Neural cell (in vitro differentiated cells): ENCODE results near the gene OSM. TPM values are rescaled to one million over a fixed set of nuclear protein-coding genes. Genes with fewer than 3 reads are reported as not detected.

Experiments
- H2AFZ ChIP-seq: fragments of 200-600, 300-800 bp; sonication (generic), shearing (Covaris generic); 2 replicates; pipeline ENCODE4 v1.6.0; 2014; ENCODE audit warnings: low read depth, mild to moderate bottlenecking, antibody characterized with exemption, low read length, moderate library complexity
- H3F3A ChIP-seq: fragments of 200-600 bp; shearing (Covaris generic); 2 replicates; pipeline ENCODE4 v1.6.1; 2016; ENCODE audit warnings: mild to moderate bottlenecking, moderate library complexity, mixed read lengths, antibody characterized with exemption, low read length; ENCODE audit not compliant: insufficient read depth, poor library complexity, severe bottlenecking
- H3K27ac ChIP-seq: fragments of 200-600, 300-800 bp; sonication (generic), shearing (Covaris generic); 2 replicates; pipeline ENCODE4 v1.5.1; 2014; ENCODE audit warnings: mild to moderate bottlenecking, low read length, moderate library complexity
- H3K27me3 ChIP-seq: fragments of 300-800, 200-600 bp; sonication (generic), shearing (Covaris generic); 2 replicates; pipeline ENCODE4 v1.6.0; 2014; ENCODE audit warnings: mild to moderate bottlenecking, low read depth, low read length, moderate library complexity; ENCODE audit not compliant: insufficient read depth
- H3K36me3 ChIP-seq: fragments of 300-800, 200-600 bp; sonication (generic), shearing (Covaris generic); 2 replicates; pipeline ENCODE4 v1.5.1; 2014; ENCODE audit warnings: mild to moderate bottlenecking, antibody characterized with exemption, low read length, moderate library complexity; ENCODE audit not compliant: insufficient read depth
- H3K4me2 ChIP-seq: fragments of 300-800, 200-600 bp; sonication (generic), shearing (Covaris generic); 2 replicates; pipeline ENCODE4 v1.6.0; 2014; ENCODE audit warnings: mild to moderate bottlenecking, low read length
- H3K4me3 ChIP-seq: fragments of 300-800, 200-600 bp; sonication (generic), shearing (Covaris generic); 2 replicates; pipeline ENCODE4 v1.5.1; 2014; ENCODE audit warnings: mild to moderate bottlenecking, low read length, moderate library complexity
- H3K79me2 ChIP-seq: fragments of 200-600 bp; shearing (Covaris generic); replicated peaks from 2 replicates; pipeline ENCODE4 v1.6.0; 2014; ENCODE audit warnings: mild to moderate bottlenecking, low read length, moderate library complexity; ENCODE audit not compliant: insufficient read depth
- H3K9ac ChIP-seq: fragments of 300-800, 200-600 bp; sonication (generic), shearing (Covaris generic); 2 replicates; pipeline ENCODE4 v1.6.1; 2016; ENCODE audit warnings: mild to moderate bottlenecking, low read length, mixed read lengths
- H3K9me2 ChIP-seq: fragments of 200-600 bp; shearing (Covaris generic); 2 replicates; pipeline ENCODE4 v1.6.1; 2016; ENCODE audit warnings: mild to moderate bottlenecking, low read length, mixed read lengths; ENCODE audit not compliant: insufficient read depth
- H3K9me3 ChIP-seq: fragments of 200-600, 300-800 bp; sonication (generic), shearing (Covaris generic); 2 replicates; pipeline ENCODE4 v1.6.1; 2016; ENCODE audit warnings: mild to moderate bottlenecking, mixed run types, low read length, moderate library complexity, mixed read lengths
- H4K20me1 ChIP-seq: fragments of 200-600 bp; shearing (Covaris generic); 2 replicates; pipeline ENCODE4 v1.6.1; 2016; ENCODE audit warnings: mild to moderate bottlenecking, mixed run types; ENCODE audit not compliant: insufficient read depth
- CTCF ChIP-seq: fragments of 450-650 bp; IDR thresholded peaks from 2 replicates; pipeline ENCODE4 v1.5.1; 2014; ENCODE audit warnings: antibody characterized with exemption, mild to moderate bottlenecking, moderate library complexity; ENCODE audit not compliant: poor library complexity, severe bottlenecking
- EP300 ChIP-seq: fragments of 450-650 bp; conservative IDR thresholded peaks from 2 replicates; pipeline ENCODE4 v1.6.1; 2014; ENCODE audit warnings: antibody characterized with exemption, mild to moderate bottlenecking, moderate library complexity; ENCODE audit not compliant: poor library complexity, severe bottlenecking
- EZH2 ChIP-seq: fragments of 200-600, 300-800 bp; shearing (Covaris generic), sonication (generic); IDR thresholded peaks from 2 replicates; pipeline ENCODE4 v1.6.1; 2014; ENCODE audit warnings: antibody characterized with exemption, low read length, borderline replicate concordance, mild to moderate bottlenecking; ENCODE audit not compliant: insufficient read depth, poor library complexity, severe bottlenecking
- MXI1 ChIP-seq: fragments of 450-650 bp; conservative IDR thresholded peaks from 2 replicates; pipeline ENCODE4 v1.6.1; 2014; ENCODE audit warnings: antibody characterized with exemption, mild to moderate bottlenecking; ENCODE audit not compliant: poor library complexity, severe bottlenecking
- POLR2AphosphoS5 ChIP-seq: IDR thresholded peaks from 2 replicates; pipeline ENCODE4 v1.6.1; 2012
- RAD21 ChIP-seq: fragments of 450-650 bp; conservative IDR thresholded peaks from 2 replicates; pipeline ENCODE4 v1.6.1; 2014; ENCODE audit warnings: antibody characterized with exemption, mild to moderate bottlenecking, moderate library complexity
- REST ChIP-seq: IDR thresholded peaks from 2 replicates; pipeline ENCODE4 v1.6.1; 2012; ENCODE audit warnings: borderline replicate concordance
- SMC3 ChIP-seq: fragments of 450-650 bp; conservative IDR thresholded peaks from 2 replicates; pipeline ENCODE4 v1.6.1; 2014; ENCODE audit warnings: antibody characterized with exemption, mild to moderate bottlenecking, moderate library complexity; ENCODE audit not compliant: poor library complexity
- TAF1 ChIP-seq: IDR thresholded peaks from 2 replicates; pipeline ENCODE4 v1.6.1; 2012; ENCODE audit warnings: low read depth
- polyA plus RNA-seq: library from polyadenylated mRNA; depleted of rRNA; stranded (reverse); fragments of >200 nt; gene quantifications from 2 replicates; pipeline ENCODE4 v1.2.3, GENCODE V29; 2014

Gene OSM
- polyA plus RNA-seq, 1 donor from 2014 or later, result not detected

- no peak overlapping the region for H3K27ac ChIP-seq
- no peak overlapping the region for H2AFZ ChIP-seq
- H3K36me3 ChIP-seq, result no peaks in the 10 kb centered on the region
- no peak overlapping the region for H3K4me3 ChIP-seq
- H3K4me2 ChIP-seq, result no peak overlapping the region
- H3K9ac ChIP-seq, result no peak overlapping the region
- no peaks in the 10 kb centered on the region for H3K27me3 ChIP-seq
- H3K79me2 ChIP-seq, result no peaks in the 10 kb centered on the region
- H3K9me3 ChIP-seq, result no peaks in the 10 kb centered on the region
- H4K20me1 ChIP-seq, result no peaks in the 10 kb centered on the region
- H3F3A ChIP-seq, result no peaks in the 10 kb centered on the region
- TF ChIP-seq EP300 (no peak), SMC3 (no peak), CTCF (no peak), RAD21 (no peak), TAF1 (no peak), EZH2 (no peak), REST (no peak), POLR2AphosphoS5 (no peak), MXI1 (no peak)
- no peaks in the 10 kb centered on the region for H3K9me2 ChIP-seq
Measured at GRCh38 chr22:30296324-30296723, 29.7 kb upstream of the OSM start.

GRCh38 chr22:30295576-30295975, 28.9 kb upstream of the OSM start:
- TF ChIP-seq RAD21, result no peak
- TF ChIP-seq SMC3, result no peak
- no peak for TF ChIP-seq REST
- no peak for TF ChIP-seq MXI1
- no peak for TF ChIP-seq POLR2AphosphoS5
- H4K20me1 ChIP-seq, result no peaks in the 10 kb centered on the region
- H3K79me2 ChIP-seq, result no peaks in the 10 kb centered on the region
- H3K9me2 ChIP-seq, result no peaks in the 10 kb centered on the region
- H3K9me3 ChIP-seq, result no peaks in the 10 kb centered on the region
- H3K27me3 ChIP-seq, result no peaks in the 10 kb centered on the region
- no peak overlapping the region for H2AFZ ChIP-seq
- H3K9ac ChIP-seq, result no peak overlapping the region
- H3K27ac ChIP-seq, result no peak overlapping the region
- no peaks in the 10 kb centered on the region for H3F3A ChIP-seq
- H3K4me2 ChIP-seq, result no peak overlapping the region
- H3K36me3 ChIP-seq, result no peaks in the 10 kb centered on the region
- H3K4me3 ChIP-seq, result no peak overlapping the region
